Right lobe of liver (tissue), 4 donors: ENCODE results near the gene RIPOR3.

Experiments used
- POLR2A ChIP-seq: fragments of 450-650 bp; IDR thresholded peaks from one replicate; pipeline ENCODE4 v1.6.1; 2017; ENCODE audit warnings: antibody characterized with exemption, mild to moderate bottlenecking
- TF ChIP-seq, protein P1 (sequence below), 4 donors: fragments of 200-600 bp in 3 of 4; fragments of 450-650 bp in 1 of 4; IDR thresholded peaks; one replicate each; pipeline versions ENCODE4 v1.5.1 to v1.8.0; 2016 to 2022; ENCODE audit warnings: antibody characterized with exemption in 4 of 4, mild to moderate bottlenecking in 2 of 4
- donor health status: DM: no; HTN: no; CAD: no.
- donor health status: DM: no; HTN: no; CAD: no.
- donor health status: DM: no; HTN: yes; CAD: no.

DNA sequence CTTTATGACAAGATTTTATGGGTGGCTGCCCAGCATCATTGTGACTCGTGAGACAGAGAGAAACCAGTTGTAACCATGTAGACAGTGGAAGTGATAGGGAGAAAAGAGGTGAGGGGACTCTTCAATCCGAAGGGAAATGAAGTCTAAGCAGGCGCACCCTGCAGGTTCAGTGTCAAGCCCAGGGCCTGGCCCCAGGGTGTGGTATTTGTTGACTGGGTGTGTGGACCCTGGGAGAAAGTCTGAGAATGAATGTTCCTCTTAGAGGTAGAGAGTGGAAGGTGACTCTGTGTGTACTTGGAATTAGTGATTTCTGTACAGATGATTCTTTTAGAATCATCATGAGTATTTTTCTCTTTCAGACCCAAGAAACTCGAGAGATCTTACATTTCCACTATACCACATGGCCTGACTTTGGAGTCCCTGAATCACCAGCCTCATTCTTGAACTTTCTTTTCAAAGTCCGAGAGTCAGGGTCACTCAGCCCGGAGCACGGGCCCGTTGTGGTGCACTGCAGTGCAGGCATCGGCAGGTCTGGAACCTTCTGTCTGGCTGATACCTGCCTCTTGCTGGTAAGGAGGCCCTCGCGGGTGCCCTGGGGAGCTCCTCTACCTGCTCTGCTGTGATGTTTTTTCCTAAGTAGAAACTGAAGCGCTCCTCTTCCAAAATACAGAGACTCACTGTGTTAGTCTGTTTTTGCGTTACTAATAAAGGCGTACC lies 113.1 kb downstream of the RIPOR3 start:
- no peak for TF ChIP-seq POLR2A
- TF ChIP-seq, protein P1, sequence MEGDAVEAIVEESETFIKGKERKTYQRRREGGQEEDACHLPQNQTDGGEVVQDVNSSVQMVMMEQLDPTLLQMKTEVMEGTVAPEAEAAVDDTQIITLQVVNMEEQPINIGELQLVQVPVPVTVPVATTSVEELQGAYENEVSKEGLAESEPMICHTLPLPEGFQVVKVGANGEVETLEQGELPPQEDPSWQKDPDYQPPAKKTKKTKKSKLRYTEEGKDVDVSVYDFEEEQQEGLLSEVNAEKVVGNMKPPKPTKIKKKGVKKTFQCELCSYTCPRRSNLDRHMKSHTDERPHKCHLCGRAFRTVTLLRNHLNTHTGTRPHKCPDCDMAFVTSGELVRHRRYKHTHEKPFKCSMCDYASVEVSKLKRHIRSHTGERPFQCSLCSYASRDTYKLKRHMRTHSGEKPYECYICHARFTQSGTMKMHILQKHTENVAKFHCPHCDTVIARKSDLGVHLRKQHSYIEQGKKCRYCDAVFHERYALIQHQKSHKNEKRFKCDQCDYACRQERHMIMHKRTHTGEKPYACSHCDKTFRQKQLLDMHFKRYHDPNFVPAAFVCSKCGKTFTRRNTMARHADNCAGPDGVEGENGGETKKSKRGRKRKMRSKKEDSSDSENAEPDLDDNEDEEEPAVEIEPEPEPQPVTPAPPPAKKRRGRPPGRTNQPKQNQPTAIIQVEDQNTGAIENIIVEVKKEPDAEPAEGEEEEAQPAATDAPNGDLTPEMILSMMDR (IDR thresholded peaks at IDR 0.05): no peak
